GM18499 (cell line): ENCODE data around the gene BTBD19.

ENCODE experiments used
- ATAC-seq: cut with Tn5 transposase; IDR thresholded peaks from one replicate; pipeline ENCODE4 v1.9.1; 2021; ENCODE audit warnings: moderate number of reproducible peaks; ENCODE audit not compliant: insufficient read depth, unreplicated experiment

BTBD19 gene

GRCh38 chr1:44851308-44851707 is 43.0 kb downstream of the BTBD19 start:
- ATAC-seq, result no peak

- no peak for ATAC-seq
Observed at GRCh38 chr1:44853201-44853600, 44.9 kb downstream of the BTBD19 start.

- ATAC-seq, result no peak
Observed at GRCh38 chr1:44854970-44855369, 46.6 kb downstream of the BTBD19 start.

GRCh38 chr1:44855742-44856141 is 47.4 kb downstream of the BTBD19 start:
- no peak for ATAC-seq

GRCh38 chr1:44857446-44857845 is 49.1 kb downstream of the BTBD19 start:
- ATAC-seq, result no peak

- ATAC-seq, result no peak
Observed at GRCh38 chr1:44860331-44860730, 52.0 kb downstream of the BTBD19 start.

- ATAC-seq, result no peak
Observed at GRCh38 chr1:44860891-44861425, 52.6 kb downstream of the BTBD19 start.

- ATAC-seq, result no peak
Observed at GRCh38 chr1:44862829-44863401, 54.6 kb downstream of the BTBD19 start.
